ENCODE results near the gene ZNF853. TPM values are rescaled to one million over a fixed set of nuclear protein-coding genes. Genes with fewer than 3 reads are reported as not detected.
"Not testable (repeated sequence)": the region's sequence is repeated elsewhere in the genome, so short reads cannot be mapped to it uniquely, and the experiment has no call there.

Gene ZNF853
- 10 to 100 TPM; 14.1 to 20.5 (median 17.3) TPM for polyA plus RNA-seq (ENCODE audit: insufficient read length in 4 of 4)

GRCh38 chr7:6614953-6615722, at the start of gene ZNF853:
Gene ZNF853 (plus strand): TSS chr7:6615610. CDS start chr7:6616175, 565 bp downstream.
- DNase-seq (ENCODE audit: low read depth in 4 of 4, low spot score in 2 of 4) = no peak

DNA sequence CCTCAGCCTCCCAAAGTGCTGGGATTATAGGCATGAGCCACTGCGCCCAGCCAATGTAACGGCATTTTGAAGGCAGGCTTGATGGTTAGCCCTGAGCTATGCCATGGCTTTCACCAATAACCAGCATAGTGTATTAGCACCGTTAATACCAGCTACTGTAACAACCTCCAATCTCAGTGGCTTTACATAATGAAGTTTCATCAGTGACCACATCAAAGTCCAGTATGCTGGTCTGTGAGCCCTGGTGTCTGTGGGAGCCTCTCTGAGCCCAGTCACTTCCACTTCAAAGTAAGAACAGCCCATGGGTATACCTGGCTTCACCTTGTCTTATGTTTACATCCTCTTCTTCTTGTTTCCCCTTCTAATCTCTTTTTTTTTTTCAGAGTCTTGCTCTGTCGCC, 49.8 kb upstream of the ZNF853 start:
- DNase-seq (ENCODE audit: low read depth in 4 of 4, low spot score in 2 of 4) = no peak

GRCh38 chr7:6567886-6568285, 47.5 kb upstream of the ZNF853 start:
- no peak for DNase-seq (ENCODE audit: low read depth in 4 of 4, low spot score in 2 of 4)

DNA sequence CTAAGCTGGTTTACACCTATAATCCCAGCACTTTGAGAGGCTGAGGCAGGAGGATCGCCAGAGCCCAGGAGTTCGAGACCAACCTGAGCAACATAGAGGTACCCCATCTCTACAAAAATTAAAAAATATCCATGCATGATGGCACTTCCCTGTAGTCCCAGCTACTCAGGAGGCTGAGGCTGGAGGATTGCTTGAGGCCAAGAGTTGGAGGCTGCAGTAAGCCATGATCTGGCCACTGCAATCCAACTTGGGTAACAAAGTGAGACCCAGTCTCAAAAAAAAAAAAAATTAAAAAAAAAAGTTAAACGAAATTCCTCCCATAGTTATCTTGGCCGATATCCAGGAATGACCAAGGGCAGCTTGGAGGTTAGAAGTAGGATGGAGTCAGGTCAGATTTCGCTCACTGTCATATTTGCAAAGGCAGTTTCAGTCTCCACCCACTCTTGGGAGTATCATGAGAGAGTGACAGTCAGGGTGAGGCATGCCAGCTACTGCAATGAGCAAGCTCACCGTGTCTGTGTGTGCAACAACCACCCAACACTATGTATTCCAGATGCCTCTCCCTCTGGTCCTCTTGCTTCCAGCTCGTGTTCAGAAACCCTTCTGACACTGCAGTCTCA, 44.1 kb upstream of the ZNF853 start:
- DNase-seq (ENCODE audit: low read depth in 4 of 4, low spot score in 2 of 4) = no peak

DNA sequence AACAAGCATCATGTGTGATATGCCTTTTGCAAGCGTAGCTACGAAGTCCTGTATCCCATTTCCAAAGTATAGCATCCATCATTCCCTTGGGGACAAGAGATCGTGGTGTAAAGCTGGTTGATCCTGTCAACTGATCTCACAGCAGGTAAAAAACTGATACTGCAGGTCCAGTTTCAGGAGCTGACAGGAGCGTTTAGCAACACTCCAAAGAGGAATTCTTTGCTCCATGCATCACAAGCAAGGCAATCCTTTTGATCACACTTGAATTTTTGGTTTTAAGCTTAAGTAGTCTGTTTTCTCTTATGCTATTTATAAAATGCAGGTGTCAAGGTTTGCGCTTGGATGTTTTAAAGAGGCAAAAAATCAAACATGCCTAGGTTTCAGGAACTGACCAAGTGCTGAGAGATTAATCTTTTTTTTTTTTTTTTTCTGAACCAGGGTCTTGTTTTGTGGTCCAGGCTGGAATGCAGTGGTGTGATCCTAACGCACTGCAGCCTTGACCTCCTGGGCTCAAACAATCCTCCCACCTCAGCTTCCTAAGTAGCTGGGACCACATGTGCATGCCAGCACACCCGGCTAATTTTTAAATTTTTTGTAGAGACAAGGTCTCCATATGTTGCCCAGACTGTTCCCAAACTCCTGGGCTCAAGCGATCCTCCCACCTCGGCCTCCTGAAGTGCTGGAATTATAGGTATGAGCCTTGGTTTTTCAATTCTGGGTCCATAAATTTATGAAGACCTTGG, 40.0 kb upstream of the ZNF853 start:
- no peak for DNase-seq (ENCODE audit: low read depth in 4 of 4, low spot score in 2 of 4)

GRCh38 chr7:6576024-6576866, 39.2 kb upstream of the ZNF853 start:
- no peak for DNase-seq (ENCODE audit: low read depth in 4 of 4, low spot score in 2 of 4)

DNA sequence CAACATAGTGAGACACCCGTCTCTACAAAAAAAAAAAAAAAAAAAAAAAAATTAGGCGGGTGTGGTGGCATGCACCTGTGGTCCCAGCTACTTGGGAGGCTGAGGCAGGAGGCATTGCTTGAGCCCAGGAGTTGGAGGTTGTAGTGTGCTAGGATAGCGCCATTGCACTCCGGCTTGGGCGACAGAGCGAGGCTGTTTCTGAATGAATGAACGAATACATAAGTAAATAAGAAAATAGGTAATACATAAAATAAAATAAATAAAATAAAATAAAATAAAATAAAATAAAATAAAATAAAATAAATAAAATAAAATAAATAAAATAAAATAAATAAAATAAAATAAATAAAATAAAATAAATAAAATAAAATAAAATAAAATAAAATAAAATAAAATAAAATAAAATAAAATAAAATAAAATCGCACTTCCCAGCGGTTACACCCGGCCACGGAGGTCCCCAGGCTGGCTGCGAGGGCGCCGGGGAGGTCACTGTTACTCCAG, 38.5 kb upstream of the ZNF853 start:
- not testable (repeated sequence) for DNase-seq (ENCODE audit: low read depth in 4 of 4, low spot score in 2 of 4)

- DNase-seq (ENCODE audit: low read depth in 4 of 4, low spot score in 2 of 4) = peak; percentile 58 to 78 (median 78)
These were observed 37.9 kb upstream of the ZNF853 start, which contains the start of gene ZDHHC4 for GRCh38 chr7:6577369-6578113. Gene ZDHHC4 (plus strand): TSS chr7:6577454. CDS start chr7:6580562, 3,108 bp downstream.

DNA sequence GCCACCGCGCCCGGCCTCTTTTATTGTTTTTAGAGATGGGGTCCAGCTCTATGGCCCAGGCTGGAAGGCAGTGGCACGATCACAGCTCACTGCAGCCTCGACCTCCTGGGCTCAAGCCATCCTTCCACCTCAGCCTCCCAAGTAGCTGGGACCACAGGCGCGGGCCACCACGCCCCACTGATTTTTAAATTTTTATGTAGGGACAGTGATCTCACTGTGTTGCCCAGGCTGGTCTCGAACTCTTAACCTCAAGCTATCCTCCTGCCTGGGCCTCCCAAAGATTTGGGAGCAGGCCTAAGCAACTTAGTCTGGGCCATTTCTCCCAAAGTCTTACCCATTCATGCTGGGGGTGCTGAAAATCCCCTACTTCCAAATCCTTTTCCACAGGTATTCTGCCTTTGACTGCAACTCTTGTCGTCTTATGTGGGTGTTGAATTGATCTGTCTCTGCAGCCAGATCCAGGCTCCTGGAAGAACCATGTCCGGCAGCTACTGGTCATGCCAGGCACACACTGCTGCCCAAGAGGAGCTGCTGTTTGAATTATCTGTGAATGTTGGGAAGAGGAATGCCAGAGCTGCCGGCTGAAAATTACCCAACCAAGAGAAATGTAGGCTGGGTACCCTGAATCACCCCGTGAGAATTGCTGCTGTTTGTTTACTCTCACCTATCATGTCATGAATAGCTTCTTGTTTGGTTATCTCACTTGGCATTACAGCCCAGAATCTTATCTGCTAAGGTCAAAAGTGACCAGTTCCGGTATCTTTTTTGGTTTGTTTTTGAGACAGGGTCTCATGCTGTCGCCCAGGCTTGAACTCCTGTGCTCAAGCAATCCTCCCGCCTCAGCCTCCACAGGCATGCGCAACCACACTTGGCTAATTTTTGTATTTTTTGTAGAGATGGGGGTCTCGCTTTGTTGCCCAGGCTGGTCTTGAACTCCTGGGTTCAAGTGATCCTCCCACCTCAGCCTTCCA, 37.0 kb upstream of the ZNF853 start:
- DNase-seq (ENCODE audit: low read depth in 4 of 4, low spot score in 2 of 4) = no peak

- no peak for DNase-seq (ENCODE audit: low read depth in 4 of 4, low spot score in 2 of 4)
These were observed 36.0 kb upstream of the ZNF853 start for GRCh38 chr7:6579446-6579845.

DNA sequence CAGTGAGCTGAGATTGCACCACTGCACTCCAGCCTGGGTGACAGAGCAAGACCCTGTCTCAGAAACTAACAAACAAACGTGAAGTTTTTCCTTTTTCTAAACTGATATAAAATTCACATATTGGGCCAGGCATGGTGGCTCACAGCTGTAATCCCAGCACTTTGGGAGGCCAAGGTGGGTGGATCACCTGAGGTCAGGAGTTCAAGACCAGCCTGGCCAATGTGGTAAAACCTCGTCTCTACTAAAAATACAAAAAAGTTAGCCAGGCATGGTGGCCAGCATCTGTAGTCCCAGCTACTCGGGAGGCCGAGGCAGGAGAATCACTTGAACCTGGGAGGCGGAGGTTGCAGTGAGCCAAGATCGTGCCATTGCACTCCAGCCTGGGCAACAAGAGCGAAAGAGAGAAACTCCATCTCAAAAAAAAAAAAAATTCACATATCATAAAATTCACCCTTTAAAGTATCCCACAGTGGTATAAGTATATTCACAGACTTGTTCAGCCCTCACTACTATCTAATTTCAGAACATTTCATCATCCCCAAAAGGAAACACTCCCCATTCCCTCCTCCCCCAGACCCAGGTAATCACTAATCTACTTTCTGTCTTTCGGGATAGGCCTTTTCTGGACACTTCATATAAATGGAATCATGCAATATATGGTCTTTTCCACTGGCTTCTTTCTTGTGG, 29.5 kb upstream of the ZNF853 start:
- not testable (repeated sequence) for DNase-seq (ENCODE audit: low read depth in 4 of 4, low spot score in 2 of 4)

DNA sequence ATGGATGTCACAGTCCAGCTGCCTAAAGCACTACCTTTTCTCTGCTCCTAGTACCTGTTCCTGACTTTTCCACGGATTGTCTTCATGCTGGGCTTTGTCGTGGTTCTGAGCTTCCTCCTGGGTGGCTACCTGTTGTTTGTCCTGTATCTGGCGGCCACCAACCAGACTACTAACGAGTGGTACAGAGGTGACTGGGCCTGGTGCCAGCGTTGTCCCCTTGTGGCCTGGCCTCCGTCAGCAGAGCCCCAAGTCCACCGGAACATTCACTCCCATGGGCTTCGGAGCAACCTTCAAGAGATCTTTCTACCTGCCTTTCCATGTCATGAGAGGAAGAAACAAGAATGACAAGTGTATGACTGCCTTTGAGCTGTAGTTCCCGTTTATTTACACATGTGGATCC, 26.8 kb upstream of the ZNF853 start:
- no peak for DNase-seq (ENCODE audit: low read depth in 4 of 4, low spot score in 2 of 4)

GRCh38 chr7:6589151-6589828, 26.1 kb upstream of the ZNF853 start:
- no peak for DNase-seq (ENCODE audit: low read depth in 4 of 4, low spot score in 2 of 4)

GRCh38 chr7:6589829-6590644, 25.4 kb upstream of the ZNF853 start, which contains the start of gene INTS15:
Gene INTS15 (plus strand): TSS chr7:6590021. CDS start chr7:6590284, 263 bp downstream.
- peak in 3 of 4 donors; percentile 63 to 81 (median 69) for DNase-seq (ENCODE audit: low read depth in 4 of 4, low spot score in 2 of 4)

- DNase-seq (ENCODE audit: low read depth in 4 of 4, low spot score in 2 of 4) = no peak
These were observed 24.7 kb upstream of the ZNF853 start for GRCh38 chr7:6590645-6591110.

- no peak for DNase-seq (ENCODE audit: low read depth in 4 of 4, low spot score in 2 of 4)
These were observed 15.3 kb upstream of the ZNF853 start for GRCh38 chr7:6600093-6600492.

Measured in left renal cortex interstitium (tissue), 4 donors.